SU-DHL-6 (cell line): ENCODE data around the gene FRMPD2.
A peak's percentile ranks its signal among the peaks of the same experiment; 100 is the strongest.

Experiments
- H2AFZ ChIP-seq: fragments of 200-600 bp; sonication (generic); 2 replicates; pipeline ENCODE4 v1.6.1; 2014; ENCODE audit warnings: low read depth, mild to moderate bottlenecking, moderate library complexity, mixed read lengths, antibody characterized with exemption, low read length; ENCODE audit not compliant: severe bottlenecking
- H3F3A ChIP-seq: fragments of 200-600 bp; shearing (Covaris generic); 2 replicates; pipeline ENCODE4 v1.6.0; 2016; ENCODE audit warnings: antibody characterized with exemption, mild to moderate bottlenecking; ENCODE audit not compliant: insufficient read depth
- H3K27ac ChIP-seq: fragments of 200-600 bp; sonication (generic); 2 replicates; pipeline ENCODE4 v1.5.1; 2016; ENCODE audit warnings: low read depth, mild to moderate bottlenecking, low read length, moderate library complexity, mixed read lengths
- H3K27me3 ChIP-seq: fragments of 200-600 bp; sonication (generic), shearing (Covaris generic); 2 replicates; pipeline ENCODE4 v1.6.0; 2014; ENCODE audit warnings: mild to moderate bottlenecking, low read length
- H3K36me3 ChIP-seq: fragments of 200-600 bp; sonication (generic); 2 replicates; pipeline ENCODE4 v1.6.1; 2014; ENCODE audit warnings: mild to moderate bottlenecking, low read length, mixed read lengths
- H3K4me2 ChIP-seq: fragments of 300-600, 200-600 bp; shearing (Covaris generic), sonication (generic); 2 replicates; pipeline ENCODE4 v1.6.0; 2014; ENCODE audit warnings: low read length, low read depth, mild to moderate bottlenecking; ENCODE audit not compliant: poor library complexity, severe bottlenecking
- H3K4me3 ChIP-seq: fragments of 200-600 bp; sonication (generic); 2 replicates; pipeline ENCODE4 v1.5.1; 2014; ENCODE audit warnings: antibody characterized with exemption, low read length, mild to moderate bottlenecking, mixed read lengths; ENCODE audit not compliant: insufficient read depth, poor library complexity, severe bottlenecking
- H3K79me2 ChIP-seq: fragments of 200-600 bp; sonication (generic); 2 replicates; pipeline ENCODE4 v1.6.1; 2014; ENCODE audit warnings: mild to moderate bottlenecking, low read length, moderate library complexity; ENCODE audit not compliant: insufficient read depth
- H3K9ac ChIP-seq: fragments of 200-600 bp; sonication (generic); 2 replicates; pipeline ENCODE4 v1.7.0; 2014; ENCODE audit warnings: mild to moderate bottlenecking, low read length
- H3K9me2 ChIP-seq: fragments of 200-600 bp; sonication (generic); replicated peaks from 2 replicates; pipeline ENCODE4 v1.6.1; 2014; ENCODE audit warnings: low read length; ENCODE audit not compliant: insufficient read depth
- H3K9me3 ChIP-seq: fragments of 200-600 bp; sonication (generic); 2 replicates; pipeline ENCODE4 v1.6.1; 2014; ENCODE audit warnings: low read length, mixed read lengths; ENCODE audit not compliant: insufficient read depth
- H4K20me1 ChIP-seq: fragments of 200-600 bp; sonication (generic); 2 replicates; pipeline ENCODE4 v1.6.1; 2014; ENCODE audit warnings: low read depth, mild to moderate bottlenecking, antibody characterized with exemption, low read length, moderate library complexity, mixed read lengths
- CTCF ChIP-seq: fragments of 200-600 bp; sonication (generic); IDR thresholded peaks from one replicate; pipeline ENCODE4 v1.5.1; 2017; ENCODE audit warnings: antibody characterized with exemption, mild to moderate bottlenecking, low read length, moderate library complexity; ENCODE audit not compliant: insufficient read depth, poor library complexity, severe bottlenecking
- EZH2phosphoT487 ChIP-seq: fragments of 200-600 bp; sonication (generic), shearing (Covaris generic); conservative IDR thresholded peaks from 2 replicates; pipeline ENCODE4 v1.6.1; 2018; ENCODE audit warnings: mild to moderate bottlenecking, antibody characterized with exemption, low read length, moderate library complexity, mixed read lengths

FRMPD2 gene

GRCh38 chr10:48216744-48217143 is 57.8 kb downstream of the FRMPD2 start:
- Histone ChIP-seq H3K27me3 (no peaks in the 10 kb centered on the region), H3K27ac (no peak overlapping the region), H2AFZ (no peak overlapping the region), H3K4me3 (no peak overlapping the region), H3K9ac (no peak overlapping the region), H3K79me2 (no peaks in the 10 kb centered on the region), H3K36me3 (no peaks in the 10 kb centered on the region), H4K20me1 (no peaks in the 10 kb centered on the region), H3K9me3 (no peaks in the 10 kb centered on the region), H3K4me2 (no peak overlapping the region), H3K9me2 (no peaks in the 10 kb centered on the region), H3F3A (no peaks in the 10 kb centered on the region)
- TF ChIP-seq EZH2phosphoT487 (no peak), CTCF (no peak)

- Histone ChIP-seq H3K4me2 (no peak overlapping the region), H3K9ac (no peak overlapping the region), H3F3A (no peaks in the 10 kb centered on the region), H3K27me3 (no peaks in the 10 kb centered on the region), H3K36me3 (no peaks in the 10 kb centered on the region), H3K79me2 (no peaks in the 10 kb centered on the region), H3K9me3 (no peaks in the 10 kb centered on the region), H3K9me2 (no peaks in the 10 kb centered on the region), H4K20me1 (no peaks in the 10 kb centered on the region), H3K27ac (no peak overlapping the region), H2AFZ (no peak overlapping the region), H3K4me3 (no peak overlapping the region)
- TF ChIP-seq CTCF (no peak), EZH2phosphoT487 (no peak)
Observed at GRCh38 chr10:48216204-48216505, 58.3 kb downstream of the FRMPD2 start.

- no peaks in the 10 kb centered on the region for H3F3A ChIP-seq
Observed at GRCh38 chr10:48215486-48216203, 58.9 kb downstream of the FRMPD2 start.

More at GRCh38 chr10:48215486-48216203, 58.9 kb downstream of the FRMPD2 start:
- H3K4me3 ChIP-seq: no peak overlapping the region
- no peaks in the 10 kb centered on the region for H3K79me2 ChIP-seq
- H2AFZ ChIP-seq: no peak overlapping the region
- H3K27ac ChIP-seq: no peak overlapping the region
- peak; percentile 93 for TF ChIP-seq CTCF
- TF ChIP-seq EZH2phosphoT487: no peak
- H3K9me3 ChIP-seq: no peaks in the 10 kb centered on the region
- no peaks in the 10 kb centered on the region for H3K27me3 ChIP-seq
- no peak overlapping the region for H3K9ac ChIP-seq
- H3K36me3 ChIP-seq: no peaks in the 10 kb centered on the region
- H3K9me2 ChIP-seq: no peaks in the 10 kb centered on the region
- H3K4me2 ChIP-seq: no peak overlapping the region
- H4K20me1 ChIP-seq: no peaks in the 10 kb centered on the region
